GM12873 (cell line): ENCODE measurements around the gene CDC42EP5.

Experiments
- TF ChIP-seq, protein P1 (sequence below): IDR thresholded peaks from 2 replicates; pipeline ENCODE4 v1.5.1; 2012; ENCODE audit warnings: low read depth, mild to moderate bottlenecking, moderate library complexity, low read length, control low read depth; ENCODE audit not compliant: insufficient read depth; ENCODE audit errors: missing control alignments

Gene CDC42EP5, protein sequence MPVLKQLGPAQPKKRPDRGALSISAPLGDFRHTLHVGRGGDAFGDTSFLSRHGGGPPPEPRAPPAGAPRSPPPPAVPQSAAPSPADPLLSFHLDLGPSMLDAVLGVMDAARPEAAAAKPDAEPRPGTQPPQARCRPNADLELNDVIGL

DNA sequence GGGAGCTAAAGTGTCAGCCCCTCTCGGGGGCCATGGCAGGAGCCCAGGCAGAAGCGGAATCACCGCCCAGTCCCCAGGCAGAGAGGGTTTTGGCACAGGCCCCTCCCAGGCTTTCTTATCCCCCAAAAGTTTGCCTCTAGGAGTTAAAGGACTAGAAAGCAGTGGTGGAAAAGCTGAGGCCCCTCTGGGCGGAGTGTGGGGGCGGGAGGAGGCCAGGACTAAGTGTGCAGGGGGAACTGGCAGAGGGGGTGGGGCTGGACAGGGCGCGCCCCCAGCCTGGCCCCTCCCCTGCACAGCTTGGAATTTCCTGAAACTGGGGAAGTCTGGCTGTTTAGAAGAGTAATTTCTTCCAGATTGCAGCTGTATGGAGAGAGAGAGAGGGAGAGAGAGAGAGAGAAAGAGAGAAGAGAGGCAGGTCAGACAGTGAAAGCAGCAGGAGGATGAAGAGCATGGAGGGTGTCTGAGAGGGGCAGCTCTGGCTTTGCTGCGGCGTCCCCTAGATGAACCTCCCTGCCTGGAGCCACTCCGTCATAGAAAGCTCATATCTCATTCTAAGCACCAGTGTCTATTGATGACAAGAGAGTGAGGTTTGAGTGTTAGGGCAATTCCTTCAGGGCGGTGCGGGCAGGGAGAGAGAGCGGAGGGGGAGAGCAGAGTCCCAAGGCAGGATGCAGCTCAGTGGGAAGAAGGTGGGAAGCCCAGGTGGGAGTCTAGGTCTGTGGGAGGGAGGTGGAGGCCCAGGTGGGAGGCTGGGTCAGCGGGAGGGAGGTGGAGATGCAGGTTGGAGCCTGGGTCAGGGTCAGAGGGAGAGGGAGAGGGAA lies at the start of gene CDC42EP5:
Gene CDC42EP5, minus strand, starts transcription at position 226 of the 821 bp plus-strand sequence. CDS start 7,749 bp downstream, outside the sequence.
- TF ChIP-seq, protein P1, sequence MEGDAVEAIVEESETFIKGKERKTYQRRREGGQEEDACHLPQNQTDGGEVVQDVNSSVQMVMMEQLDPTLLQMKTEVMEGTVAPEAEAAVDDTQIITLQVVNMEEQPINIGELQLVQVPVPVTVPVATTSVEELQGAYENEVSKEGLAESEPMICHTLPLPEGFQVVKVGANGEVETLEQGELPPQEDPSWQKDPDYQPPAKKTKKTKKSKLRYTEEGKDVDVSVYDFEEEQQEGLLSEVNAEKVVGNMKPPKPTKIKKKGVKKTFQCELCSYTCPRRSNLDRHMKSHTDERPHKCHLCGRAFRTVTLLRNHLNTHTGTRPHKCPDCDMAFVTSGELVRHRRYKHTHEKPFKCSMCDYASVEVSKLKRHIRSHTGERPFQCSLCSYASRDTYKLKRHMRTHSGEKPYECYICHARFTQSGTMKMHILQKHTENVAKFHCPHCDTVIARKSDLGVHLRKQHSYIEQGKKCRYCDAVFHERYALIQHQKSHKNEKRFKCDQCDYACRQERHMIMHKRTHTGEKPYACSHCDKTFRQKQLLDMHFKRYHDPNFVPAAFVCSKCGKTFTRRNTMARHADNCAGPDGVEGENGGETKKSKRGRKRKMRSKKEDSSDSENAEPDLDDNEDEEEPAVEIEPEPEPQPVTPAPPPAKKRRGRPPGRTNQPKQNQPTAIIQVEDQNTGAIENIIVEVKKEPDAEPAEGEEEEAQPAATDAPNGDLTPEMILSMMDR: no peak

DNA sequence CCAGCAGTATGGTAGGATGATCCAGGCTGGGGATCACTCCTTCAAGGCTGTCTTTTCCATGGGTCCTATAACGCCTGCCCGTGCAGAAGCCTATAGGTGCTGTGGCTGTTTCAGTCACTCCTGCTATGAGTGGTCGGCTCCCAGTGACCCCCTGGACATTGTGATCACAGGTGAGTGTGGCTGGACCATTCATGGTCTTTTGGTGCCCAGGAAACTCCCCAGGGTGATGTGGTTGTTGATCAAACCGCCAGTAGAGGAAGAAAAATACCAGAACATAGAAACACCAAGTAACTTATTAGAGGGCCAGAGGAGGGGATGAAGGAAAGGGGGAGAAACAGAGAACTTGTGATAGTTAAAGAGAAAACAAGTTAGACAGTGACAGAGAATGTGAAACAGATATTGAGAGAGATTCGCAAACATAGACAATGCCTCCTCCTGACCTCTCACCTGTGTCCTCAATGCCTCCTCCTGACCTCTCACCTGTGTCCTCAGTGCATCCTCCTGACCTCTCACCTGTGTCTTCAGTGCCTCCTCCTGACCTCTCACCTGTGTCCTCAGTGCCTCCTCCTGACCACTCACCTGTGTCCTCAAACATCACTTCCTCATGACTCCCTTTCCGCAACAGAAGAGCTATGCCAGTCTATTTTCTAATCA lies 48.9 kb upstream of the CDC42EP5 start:
- TF ChIP-seq, protein P1: no peak

DNA sequence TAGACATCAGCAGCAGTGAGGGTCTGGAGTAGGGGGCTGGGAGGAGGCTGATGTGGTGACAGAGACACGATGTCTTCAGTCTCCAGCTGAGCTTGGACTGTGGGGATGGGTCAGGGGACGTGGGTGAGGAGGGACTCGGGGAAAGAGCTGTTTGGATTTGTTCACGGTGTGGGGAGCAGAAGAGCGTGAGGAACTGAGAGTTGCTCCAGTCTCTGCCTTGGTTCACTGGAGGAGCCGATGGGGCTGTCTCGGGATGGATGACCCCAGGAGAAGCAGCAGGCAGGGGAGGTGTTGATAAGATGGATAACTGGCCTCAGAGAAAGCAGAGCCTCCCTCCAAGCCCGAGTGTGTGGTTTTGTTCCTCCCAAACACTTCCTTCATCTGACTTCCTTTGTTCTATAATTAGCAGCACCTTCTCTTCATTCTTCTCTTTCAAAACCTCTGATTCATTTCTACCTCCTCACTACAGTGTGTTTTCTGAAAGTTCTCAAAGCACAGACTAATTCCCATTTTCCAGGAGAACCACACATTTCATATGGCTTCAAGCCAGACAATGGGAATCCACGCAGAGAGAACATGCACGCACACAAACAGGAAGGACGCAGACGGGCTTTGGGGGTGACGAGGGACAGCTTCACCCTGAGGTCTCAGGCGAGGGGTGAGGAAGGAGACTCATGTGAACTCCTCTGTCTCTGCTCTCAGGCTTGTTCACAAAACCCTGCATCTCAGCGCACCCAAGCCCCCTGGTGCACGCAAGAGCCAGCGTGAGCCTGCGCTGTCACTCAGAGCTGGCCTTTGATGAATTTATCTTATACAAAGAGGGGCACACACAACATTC lies 48.1 kb upstream of the CDC42EP5 start:
- TF ChIP-seq, protein P1: no peak

DNA sequence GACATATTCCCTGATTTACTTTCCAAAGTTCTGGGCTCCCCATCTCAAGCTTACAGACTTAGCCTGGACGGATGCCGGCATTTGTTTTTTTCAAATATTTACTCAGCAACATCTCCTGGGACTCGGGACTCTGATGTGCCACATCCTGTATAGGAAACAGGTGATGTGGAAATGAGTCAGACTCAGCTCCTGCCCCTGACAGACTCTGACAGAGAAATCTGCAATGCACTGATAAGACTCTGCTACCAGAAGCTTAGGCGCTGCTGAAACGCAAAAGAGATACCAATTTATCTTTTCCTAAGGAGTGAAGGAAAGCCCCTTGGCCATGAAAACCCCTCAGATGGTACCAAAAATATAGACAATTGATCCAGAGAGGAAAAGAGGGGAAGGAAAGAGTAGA lies 45.7 kb upstream of the CDC42EP5 start:
- TF ChIP-seq, protein P1: no peak

DNA sequence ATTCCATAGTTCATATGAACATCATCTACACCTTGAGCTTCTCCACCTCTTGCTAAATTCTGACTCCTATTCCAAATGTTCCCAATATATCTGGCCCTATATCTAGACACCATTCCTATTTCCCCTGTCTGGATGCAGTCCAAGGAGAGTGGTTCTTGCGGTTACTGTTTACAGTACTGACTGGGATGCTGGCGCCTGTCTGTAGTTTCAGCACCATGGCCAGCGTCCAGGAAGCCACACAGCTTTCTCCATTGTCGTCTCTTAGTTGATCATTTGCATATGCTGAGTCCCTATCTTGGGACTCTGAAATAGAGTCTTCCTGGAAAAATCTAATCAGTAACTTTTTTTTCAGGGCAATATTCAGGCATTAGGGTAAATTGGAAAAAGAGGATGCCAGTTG lies 44.4 kb upstream of the CDC42EP5 start:
- TF ChIP-seq, protein P1: no peak

DNA sequence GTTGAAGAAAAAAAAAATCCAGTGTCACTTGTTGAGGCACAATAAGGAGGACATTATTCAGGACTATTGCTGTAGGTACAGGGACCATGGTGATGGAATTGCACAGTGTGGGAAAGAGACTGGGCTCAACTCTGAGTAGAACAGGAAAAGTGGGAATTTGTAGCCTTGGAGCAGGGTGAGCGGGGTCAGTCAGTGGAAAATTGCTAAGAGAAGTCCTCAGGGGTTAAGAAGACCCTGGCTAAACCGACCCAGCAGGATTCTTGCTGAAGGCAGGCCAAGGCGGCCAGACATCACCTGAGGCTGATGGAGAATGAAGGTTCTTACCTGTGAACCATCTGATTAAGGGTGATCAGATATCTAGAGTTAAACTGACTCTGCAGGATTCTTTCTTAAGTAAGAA lies 42.1 kb upstream of the CDC42EP5 start:
- TF ChIP-seq, protein P1: no peak
